Suprapubic skin (tissue), 4 donors: ENCODE measurements around the gene CNPPD1.

ENCODE experiments used
- CTCF ChIP-seq, 2 donors: fragments of 200-600 bp in 1 of 2; fragments of 450-650 bp in 1 of 2; sonication (generic) in 1 of 2; IDR thresholded peaks; one replicate each; pipeline ENCODE4 v1.5.1; 2016 to 2019; ENCODE audit warnings: antibody characterized with exemption in 2 of 2, mild to moderate bottlenecking in 1 of 2, moderate library complexity in 1 of 2
- EP300 ChIP-seq: sonication (generic); formaldehyde crosslinking; IDR thresholded peaks from one replicate; pipeline ENCODE4 v1.6.1; 2017; ENCODE audit warnings: antibody characterized with exemption
- POLR2A ChIP-seq, 2 donors: fragments of 450-650 bp; IDR thresholded peaks; one replicate each; pipeline ENCODE4 v1.6.1; 2017; ENCODE audit warnings: antibody characterized with exemption in 2 of 2, mild to moderate bottlenecking in 2 of 2, moderate library complexity in 2 of 2
- POLR2AphosphoS5 ChIP-seq, 3 donors: sonication (generic); formaldehyde crosslinking; IDR thresholded peaks; one replicate each; pipeline ENCODE4 v1.6.1; 2017; ENCODE audit warnings: antibody characterized with exemption in 3 of 3

- TF ChIP-seq CTCF (IDR thresholded peaks at IDR 0.05) (no peak), POLR2AphosphoS5 (IDR thresholded peaks at IDR 0.05) (no peak), POLR2A (IDR thresholded peaks at IDR 0.05) (no peak), EP300 (no peak)
Observed at GRCh38 chr2:219210196-219210885, 33.6 kb upstream of the CNPPD1 start.
